ENCODE results near the gene MPDZ.
A peak's percentile ranks its signal among the peaks of the same experiment; 100 is the strongest.

DNA sequence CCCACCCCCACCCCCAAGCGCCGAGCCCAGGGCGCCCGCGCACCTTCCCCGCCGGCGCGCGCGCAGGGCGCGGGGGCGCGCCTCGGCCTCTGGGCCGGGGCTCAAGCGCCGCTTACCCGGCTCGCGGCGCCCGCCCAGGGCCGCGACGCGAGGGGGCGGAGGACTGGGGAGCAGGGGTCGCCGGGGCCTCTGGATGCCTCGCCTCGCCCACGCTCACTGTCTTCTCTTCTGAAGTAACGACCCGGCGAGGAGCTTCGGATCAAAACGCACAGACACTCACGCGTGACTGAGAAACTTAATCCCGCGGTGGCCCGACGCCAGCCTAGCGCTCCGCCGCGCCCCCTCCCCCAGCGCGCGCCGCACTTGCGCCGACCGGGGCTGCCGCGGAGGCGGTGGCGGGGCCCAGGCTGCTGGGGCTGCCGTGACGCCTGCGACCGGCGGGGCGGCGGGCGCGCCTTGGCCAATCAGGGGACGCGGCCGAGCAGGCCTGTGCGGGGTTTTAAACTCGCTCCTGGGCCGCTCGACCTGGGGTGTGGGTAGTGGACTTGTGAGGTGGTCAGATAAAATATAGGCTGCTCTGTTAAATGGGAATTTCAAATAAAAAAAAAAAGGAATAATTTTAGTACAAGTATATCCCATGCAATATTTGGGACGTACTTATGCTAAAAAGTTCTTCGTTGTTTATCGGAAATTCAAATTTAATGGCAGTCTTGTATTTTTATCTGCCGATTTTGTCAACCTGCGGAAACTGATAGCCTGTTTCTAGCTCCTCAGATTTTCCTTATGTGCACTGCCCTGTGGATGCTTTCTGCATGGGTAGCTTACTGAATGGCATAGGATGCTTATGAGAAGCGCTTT is at the start of gene MPDZ:
- TF ChIP-seq EZH2 (IDR thresholded peaks at IDR 0.05; ENCODE audit: low read depth, unreplicated experiment) = no peak
- 0 out of 2 replicates have a peak, but pooled peaks have one; percentile 42 for TF ChIP-seq CREB1 (CRISPR knock-in tag; IDR thresholded peaks at IDR 0.05; ENCODE audit: low read depth)
- peak; percentile 33; the same call in 1 of the 2 replicates for TF ChIP-seq POLR2AphosphoS5 (IDR thresholded peaks at IDR 0.05; ENCODE audit: low read depth)
- TF ChIP-seq, protein P1, sequence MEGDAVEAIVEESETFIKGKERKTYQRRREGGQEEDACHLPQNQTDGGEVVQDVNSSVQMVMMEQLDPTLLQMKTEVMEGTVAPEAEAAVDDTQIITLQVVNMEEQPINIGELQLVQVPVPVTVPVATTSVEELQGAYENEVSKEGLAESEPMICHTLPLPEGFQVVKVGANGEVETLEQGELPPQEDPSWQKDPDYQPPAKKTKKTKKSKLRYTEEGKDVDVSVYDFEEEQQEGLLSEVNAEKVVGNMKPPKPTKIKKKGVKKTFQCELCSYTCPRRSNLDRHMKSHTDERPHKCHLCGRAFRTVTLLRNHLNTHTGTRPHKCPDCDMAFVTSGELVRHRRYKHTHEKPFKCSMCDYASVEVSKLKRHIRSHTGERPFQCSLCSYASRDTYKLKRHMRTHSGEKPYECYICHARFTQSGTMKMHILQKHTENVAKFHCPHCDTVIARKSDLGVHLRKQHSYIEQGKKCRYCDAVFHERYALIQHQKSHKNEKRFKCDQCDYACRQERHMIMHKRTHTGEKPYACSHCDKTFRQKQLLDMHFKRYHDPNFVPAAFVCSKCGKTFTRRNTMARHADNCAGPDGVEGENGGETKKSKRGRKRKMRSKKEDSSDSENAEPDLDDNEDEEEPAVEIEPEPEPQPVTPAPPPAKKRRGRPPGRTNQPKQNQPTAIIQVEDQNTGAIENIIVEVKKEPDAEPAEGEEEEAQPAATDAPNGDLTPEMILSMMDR (conservative IDR thresholded peaks at IDR 0.05; ENCODE audit: low read depth in 2 of 2) = no peak
- TF ChIP-seq EZH2phosphoT487 (IDR thresholded peaks at IDR 0.05; ENCODE audit: unreplicated experiment) = no peak
- TF ChIP-seq, protein P2, sequence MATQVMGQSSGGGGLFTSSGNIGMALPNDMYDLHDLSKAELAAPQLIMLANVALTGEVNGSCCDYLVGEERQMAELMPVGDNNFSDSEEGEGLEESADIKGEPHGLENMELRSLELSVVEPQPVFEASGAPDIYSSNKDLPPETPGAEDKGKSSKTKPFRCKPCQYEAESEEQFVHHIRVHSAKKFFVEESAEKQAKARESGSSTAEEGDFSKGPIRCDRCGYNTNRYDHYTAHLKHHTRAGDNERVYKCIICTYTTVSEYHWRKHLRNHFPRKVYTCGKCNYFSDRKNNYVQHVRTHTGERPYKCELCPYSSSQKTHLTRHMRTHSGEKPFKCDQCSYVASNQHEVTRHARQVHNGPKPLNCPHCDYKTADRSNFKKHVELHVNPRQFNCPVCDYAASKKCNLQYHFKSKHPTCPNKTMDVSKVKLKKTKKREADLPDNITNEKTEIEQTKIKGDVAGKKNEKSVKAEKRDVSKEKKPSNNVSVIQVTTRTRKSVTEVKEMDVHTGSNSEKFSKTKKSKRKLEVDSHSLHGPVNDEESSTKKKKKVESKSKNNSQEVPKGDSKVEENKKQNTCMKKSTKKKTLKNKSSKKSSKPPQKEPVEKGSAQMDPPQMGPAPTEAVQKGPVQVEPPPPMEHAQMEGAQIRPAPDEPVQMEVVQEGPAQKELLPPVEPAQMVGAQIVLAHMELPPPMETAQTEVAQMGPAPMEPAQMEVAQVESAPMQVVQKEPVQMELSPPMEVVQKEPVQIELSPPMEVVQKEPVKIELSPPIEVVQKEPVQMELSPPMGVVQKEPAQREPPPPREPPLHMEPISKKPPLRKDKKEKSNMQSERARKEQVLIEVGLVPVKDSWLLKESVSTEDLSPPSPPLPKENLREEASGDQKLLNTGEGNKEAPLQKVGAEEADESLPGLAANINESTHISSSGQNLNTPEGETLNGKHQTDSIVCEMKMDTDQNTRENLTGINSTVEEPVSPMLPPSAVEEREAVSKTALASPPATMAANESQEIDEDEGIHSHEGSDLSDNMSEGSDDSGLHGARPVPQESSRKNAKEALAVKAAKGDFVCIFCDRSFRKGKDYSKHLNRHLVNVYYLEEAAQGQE (IDR thresholded peaks at IDR 0.05; ENCODE audit: unreplicated experiment) = no peak
- TF ChIP-seq JUNB (IDR thresholded peaks at IDR 0.05; ENCODE audit: unreplicated experiment) = no peak
- TF ChIP-seq, protein P3, sequence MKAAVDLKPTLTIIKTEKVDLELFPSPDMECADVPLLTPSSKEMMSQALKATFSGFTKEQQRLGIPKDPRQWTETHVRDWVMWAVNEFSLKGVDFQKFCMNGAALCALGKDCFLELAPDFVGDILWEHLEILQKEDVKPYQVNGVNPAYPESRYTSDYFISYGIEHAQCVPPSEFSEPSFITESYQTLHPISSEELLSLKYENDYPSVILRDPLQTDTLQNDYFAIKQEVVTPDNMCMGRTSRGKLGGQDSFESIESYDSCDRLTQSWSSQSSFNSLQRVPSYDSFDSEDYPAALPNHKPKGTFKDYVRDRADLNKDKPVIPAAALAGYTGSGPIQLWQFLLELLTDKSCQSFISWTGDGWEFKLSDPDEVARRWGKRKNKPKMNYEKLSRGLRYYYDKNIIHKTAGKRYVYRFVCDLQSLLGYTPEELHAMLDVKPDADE (IDR thresholded peaks at IDR 0.05) = no peak
- TF ChIP-seq ZNF114 (CRISPR knock-in tag; IDR thresholded peaks at IDR 0.05) = no peak
- no peak for TF ChIP-seq STAT1 (IDR thresholded peaks at IDR 0.05; ENCODE audit: unreplicated experiment)

Measured in GM23338 (cell line).